ENCODE measurements around the gene ATG7. TPM values are rescaled to one million over a fixed set of nuclear protein-coding genes. Genes with fewer than 3 reads are reported as not detected.
A peak's percentile ranks its signal among the peaks of the same experiment; 100 is the strongest.

The ATG7 gene
- total RNA-seq, 1 donor from 2014 or later, result 53.5 TPM

GRCh38 chr3:11375333-11376088 lies 103.3 kb downstream of the ATG7 start:
- Histone ChIP-seq H3K36me3 (no peaks in the 10 kb centered on the region), H4K20me1 (ENCODE audit: low read depth) (no peaks in the 10 kb centered on the region), H3K4me1 (peaks cover 26% of the 10 kb centered on the region), H3K4me2 (no peak overlapping the region), H3K79me2 (ENCODE audit: low read depth) (no peaks in the 10 kb centered on the region), H2AFZ (replicated peaks) (no peak overlapping the region), H3K27ac (no peak overlapping the region), H3K9ac (no peak overlapping the region), H3K9me3 (ENCODE audit: low read depth) (no peaks in the 10 kb centered on the region), H3F3A (ENCODE audit: low read depth) (no peaks in the 10 kb centered on the region), H3K4me3 (no peak overlapping the region), H3K27me3 (no peaks in the 10 kb centered on the region)
- Mint-ChIP-seq H3K4me1 (peaks cover 62% of the 10 kb centered on the region), H3K9me3 (no peaks in the 10 kb centered on the region), H3K4me3 (no peak overlapping the region), H3K27me3 (ENCODE audit: insufficient read depth, low read depth) (peaks cover 3% of the 10 kb centered on the region), H3K36me3 (peaks cover 11% of the 10 kb centered on the region), H3K27ac (peak overlapping the region; percentile 30)
- no peak for DNase-seq (ENCODE audit: low spot score)
- TF ChIP-seq, protein P1, sequence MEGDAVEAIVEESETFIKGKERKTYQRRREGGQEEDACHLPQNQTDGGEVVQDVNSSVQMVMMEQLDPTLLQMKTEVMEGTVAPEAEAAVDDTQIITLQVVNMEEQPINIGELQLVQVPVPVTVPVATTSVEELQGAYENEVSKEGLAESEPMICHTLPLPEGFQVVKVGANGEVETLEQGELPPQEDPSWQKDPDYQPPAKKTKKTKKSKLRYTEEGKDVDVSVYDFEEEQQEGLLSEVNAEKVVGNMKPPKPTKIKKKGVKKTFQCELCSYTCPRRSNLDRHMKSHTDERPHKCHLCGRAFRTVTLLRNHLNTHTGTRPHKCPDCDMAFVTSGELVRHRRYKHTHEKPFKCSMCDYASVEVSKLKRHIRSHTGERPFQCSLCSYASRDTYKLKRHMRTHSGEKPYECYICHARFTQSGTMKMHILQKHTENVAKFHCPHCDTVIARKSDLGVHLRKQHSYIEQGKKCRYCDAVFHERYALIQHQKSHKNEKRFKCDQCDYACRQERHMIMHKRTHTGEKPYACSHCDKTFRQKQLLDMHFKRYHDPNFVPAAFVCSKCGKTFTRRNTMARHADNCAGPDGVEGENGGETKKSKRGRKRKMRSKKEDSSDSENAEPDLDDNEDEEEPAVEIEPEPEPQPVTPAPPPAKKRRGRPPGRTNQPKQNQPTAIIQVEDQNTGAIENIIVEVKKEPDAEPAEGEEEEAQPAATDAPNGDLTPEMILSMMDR (IDR thresholded peaks at IDR 0.05), result no peak
- TF ChIP-seq EZH2phosphoT487 (IDR thresholded peaks at IDR 0.05), result no peak
- TF ChIP-seq EZH2 (IDR thresholded peaks at IDR 0.05), result no peak

- no peak for DNase-seq (ENCODE audit: low spot score)
- Histone ChIP-seq H3K9ac (no peak overlapping the region), H3K4me2 (no peak overlapping the region), H3K27ac (no peak overlapping the region), H3F3A (ENCODE audit: low read depth) (no peaks in the 10 kb centered on the region), H3K4me3 (no peak overlapping the region), H4K20me1 (ENCODE audit: low read depth) (no peaks in the 10 kb centered on the region), H3K4me1 (peaks cover 15% of the 10 kb centered on the region), H3K79me2 (ENCODE audit: low read depth) (no peaks in the 10 kb centered on the region), H3K36me3 (no peaks in the 10 kb centered on the region), H2AFZ (replicated peaks) (no peak overlapping the region), H3K9me3 (ENCODE audit: low read depth) (no peaks in the 10 kb centered on the region), H3K27me3 (no peaks in the 10 kb centered on the region)
- Mint-ChIP-seq H3K27ac (no peak overlapping the region), H3K4me3 (no peak overlapping the region), H3K27me3 (ENCODE audit: insufficient read depth, low read depth) (peaks cover 2% of the 10 kb centered on the region), H3K9me3 (no peaks in the 10 kb centered on the region), H3K4me1 (peaks cover 56% of the 10 kb centered on the region), H3K36me3 (peaks cover 11% of the 10 kb centered on the region)
- TF ChIP-seq EZH2phosphoT487 (IDR thresholded peaks at IDR 0.05), result no peak
- TF ChIP-seq EZH2 (IDR thresholded peaks at IDR 0.05), result no peak
- TF ChIP-seq, protein P1 (IDR thresholded peaks at IDR 0.05), result no peak
These were observed 105.5 kb downstream of the ATG7 start for GRCh38 chr3:11377719-11378118.

DNA sequence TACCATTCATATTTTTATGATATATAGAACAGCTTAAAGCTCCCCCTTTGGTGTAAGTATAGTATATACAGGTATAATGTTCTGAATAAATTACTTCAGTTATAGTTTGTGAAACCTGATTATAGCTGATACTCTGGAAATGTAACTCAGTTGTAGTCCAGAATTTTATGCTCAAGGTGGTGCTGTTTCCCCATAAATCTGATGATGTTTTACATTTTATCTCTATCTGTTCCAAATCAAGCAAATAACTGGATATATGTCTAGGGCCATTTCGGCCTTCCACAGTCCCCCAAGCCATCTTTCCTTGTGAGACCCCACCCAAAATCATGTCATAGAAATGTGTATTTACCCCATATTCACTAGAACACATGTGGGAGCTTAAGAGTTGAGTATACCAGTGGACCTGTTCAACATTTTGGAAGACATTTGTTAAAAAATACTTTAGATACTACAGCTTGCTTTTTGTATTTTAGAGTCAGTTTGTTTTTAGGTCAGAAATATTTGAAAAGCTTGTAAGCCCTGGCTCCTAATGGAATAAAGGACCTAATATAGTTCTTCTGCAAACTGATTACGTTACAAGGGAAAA lies 107.1 kb downstream of the ATG7 start:
- Histone ChIP-seq H3K27ac (no peak overlapping the region), H3K79me2 (ENCODE audit: low read depth) (no peaks in the 10 kb centered on the region), H3F3A (ENCODE audit: low read depth) (no peaks in the 10 kb centered on the region), H3K27me3 (no peaks in the 10 kb centered on the region), H4K20me1 (ENCODE audit: low read depth) (no peaks in the 10 kb centered on the region), H3K9me3 (ENCODE audit: low read depth) (no peaks in the 10 kb centered on the region), H3K4me3 (no peak overlapping the region), H3K9ac (no peak overlapping the region), H2AFZ (replicated peaks) (no peak overlapping the region), H3K4me1 (peaks cover 15% of the 10 kb centered on the region), H3K36me3 (no peaks in the 10 kb centered on the region), H3K4me2 (peak overlapping the region; percentile 17)
- H3K36me3 Mint-ChIP-seq, result peaks cover 6% of the 10 kb centered on the region
- no peak overlapping the region for H3K4me3 Mint-ChIP-seq
- H3K27me3 Mint-ChIP-seq (ENCODE audit: insufficient read depth, low read depth), result peaks cover 2% of the 10 kb centered on the region
- no peaks in the 10 kb centered on the region for H3K9me3 Mint-ChIP-seq
- DNase-seq (ENCODE audit: low spot score), result peak; percentile 47
- H3K27ac Mint-ChIP-seq, result peak overlapping the region; percentile 92
- no peak for TF ChIP-seq EZH2 (IDR thresholded peaks at IDR 0.05)
- TF ChIP-seq, protein P1 (IDR thresholded peaks at IDR 0.05), result peak; percentile 82
- TF ChIP-seq EZH2phosphoT487 (IDR thresholded peaks at IDR 0.05), result no peak
- peaks cover 43% of the 10 kb centered on the region for H3K4me1 Mint-ChIP-seq

Data from neural progenitor cell (in vitro differentiated cells).